ENCODE data around the gene KRT38.

The KRT38 gene

DNA sequence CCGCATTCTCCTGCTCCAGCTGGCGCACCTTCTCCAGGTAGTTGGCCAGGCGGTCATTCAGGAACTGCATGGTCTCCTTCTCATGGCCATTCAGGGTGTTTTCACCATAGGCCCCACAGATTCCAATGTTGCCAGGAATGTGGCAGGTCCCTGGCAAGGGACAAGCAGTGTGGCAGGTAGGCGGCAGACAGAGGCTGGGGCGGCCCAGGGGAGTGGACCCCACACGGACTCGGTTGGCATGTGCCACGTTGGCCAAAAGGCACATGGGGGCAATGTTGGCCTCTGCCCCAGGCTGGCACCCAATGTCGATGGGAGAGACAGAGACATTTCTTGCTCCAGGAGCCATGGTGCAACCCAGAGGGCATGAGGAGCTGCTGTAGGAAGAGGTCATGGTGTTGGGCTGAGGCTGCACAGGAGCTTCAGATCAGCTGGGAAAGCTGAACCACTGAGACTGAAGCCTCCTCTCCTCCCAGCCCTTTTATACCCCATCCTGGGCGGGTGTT is at the start of gene KRT38:
TSS of gene KRT38 (minus strand) at position 453 of the 503 bp plus-strand sequence. CDS start at position 391, 62 bp downstream.
- no peak for DNase-seq
- in situ Hi-C loops (cut with MboI; ENCODE audit: low pct_unique_long_range_greater_than_20kb, low sequenced_read_pairs): no loop called here

- in situ Hi-C loops (cut with MboI; ENCODE audit: low pct_unique_long_range_greater_than_20kb, low sequenced_read_pairs): no loop called here
Observed at GRCh38 chr17:41489531-41489930, 48.7 kb upstream of the KRT38 start, which contains the start of gene KRT36. KRT36 (minus strand) TSS chr17:41489910; CDS start chr17:41489864, 46 bp downstream.

DNA sequence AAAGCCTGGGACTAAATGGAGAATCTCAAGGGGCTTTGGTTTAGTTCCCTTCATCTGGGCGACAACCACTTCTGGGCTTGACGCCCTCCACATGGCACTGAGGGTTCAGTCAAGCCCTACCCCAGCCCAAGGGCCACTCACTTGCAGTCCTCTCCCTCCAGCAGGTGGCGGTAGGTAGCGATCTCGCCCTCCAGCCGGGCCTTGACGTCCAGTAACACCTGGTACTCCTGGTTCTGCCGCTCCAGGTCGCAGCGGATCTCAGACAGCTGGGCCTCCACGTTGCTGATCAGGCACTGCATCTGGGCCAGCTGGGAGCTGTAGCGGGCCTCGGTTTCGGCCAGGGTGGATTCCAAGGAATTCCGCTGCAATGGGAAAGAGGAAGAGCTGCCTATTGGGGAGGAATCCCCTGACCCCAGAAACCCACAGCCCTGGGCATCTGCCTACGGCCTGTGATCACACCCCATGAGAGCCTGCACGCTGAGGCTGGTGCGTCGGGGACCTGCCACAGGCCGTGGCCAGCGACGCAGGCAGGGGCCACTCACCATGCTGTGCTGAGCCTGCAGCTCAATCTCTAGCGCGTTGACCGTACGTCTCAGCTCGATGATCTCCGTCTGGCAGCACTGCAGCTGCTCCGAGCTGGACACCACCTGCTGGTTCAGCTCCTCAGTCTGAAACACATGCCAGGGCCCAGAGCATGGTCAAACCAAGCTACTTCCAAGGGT is 46.2 kb upstream of the KRT38 start:
- DNase-seq: peak; percentile 28
- in situ Hi-C loops (cut with MboI; ENCODE audit: low pct_unique_long_range_greater_than_20kb, low sequenced_read_pairs): no loop called here

More at GRCh38 chr17:41489531-41489930, 48.7 kb upstream of the KRT38 start, which contains the start of gene KRT36:
- no peak for DNase-seq

DNA sequence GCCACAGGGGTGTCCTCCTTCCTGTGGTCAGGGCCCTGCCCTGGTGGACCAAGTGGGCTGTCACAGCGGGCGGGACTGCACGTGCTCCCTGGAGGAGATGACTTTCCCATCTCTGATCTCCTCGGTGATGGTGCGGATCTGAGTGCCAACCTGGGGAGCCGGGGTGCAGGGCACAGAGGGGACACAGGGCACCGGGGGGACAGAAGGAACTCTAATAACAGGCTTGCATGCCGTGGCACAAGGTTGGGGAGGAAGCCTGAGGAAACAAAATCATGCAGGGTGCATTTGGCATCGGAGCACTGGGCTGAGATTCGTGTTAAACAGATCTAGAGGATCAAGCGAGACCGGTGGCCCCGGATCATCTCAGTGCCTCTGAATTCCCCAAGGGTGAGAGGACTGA is 45.5 kb upstream of the KRT38 start:
- no peak for DNase-seq
- in situ Hi-C loops (cut with MboI; ENCODE audit: low pct_unique_long_range_greater_than_20kb, low sequenced_read_pairs): no loop called here

DNA sequence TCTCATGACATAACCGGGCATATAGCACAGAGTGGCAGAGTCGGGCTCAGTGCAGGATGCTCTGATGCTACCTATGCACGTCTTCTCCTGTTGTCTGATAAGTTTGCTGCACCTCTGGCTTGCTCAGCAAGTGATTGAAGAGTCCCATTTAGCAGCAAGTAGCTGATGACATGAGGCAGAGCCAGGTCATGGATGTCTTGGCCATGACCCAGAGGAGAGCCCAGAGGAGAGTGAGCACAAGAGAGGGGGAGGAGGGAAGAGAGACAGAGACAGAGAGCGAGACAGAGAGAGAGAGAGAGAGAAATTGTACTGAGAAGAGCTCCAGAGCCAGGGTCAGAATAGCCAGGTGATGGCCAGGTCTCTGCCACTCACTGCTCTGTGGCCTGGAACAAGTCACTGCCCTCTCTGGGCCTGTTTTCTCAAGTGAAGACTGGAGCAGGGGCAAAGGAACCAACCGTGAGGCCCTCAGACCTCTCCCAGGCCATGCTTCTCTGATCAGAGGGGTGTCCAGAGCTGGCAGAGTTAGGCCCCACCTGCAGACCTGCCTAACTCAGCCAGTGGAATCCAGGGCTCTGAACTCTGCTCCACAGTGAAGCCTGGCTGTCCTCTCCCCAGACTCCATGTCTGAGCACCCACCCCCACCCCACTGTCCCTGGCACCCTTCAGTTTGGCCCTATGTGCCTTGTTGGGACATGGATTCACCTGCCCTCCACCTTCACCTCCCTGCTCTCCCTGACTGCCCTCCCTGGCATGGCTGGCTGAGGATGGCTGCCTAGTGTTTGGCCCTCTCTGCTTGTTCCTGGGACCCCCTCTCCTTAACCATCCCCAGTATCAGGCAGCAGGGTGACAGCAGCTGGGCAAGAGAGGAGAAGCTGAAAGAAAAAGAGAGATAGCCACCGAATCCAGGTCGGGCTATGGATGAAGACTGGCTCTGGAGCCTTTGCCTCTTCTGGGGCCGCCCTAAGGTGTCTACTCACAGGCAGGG is 44.4 kb upstream of the KRT38 start:
- in situ Hi-C loops (cut with MboI; ENCODE audit: low pct_unique_long_range_greater_than_20kb, low sequenced_read_pairs): no loop called here
- no peak for DNase-seq

DNA sequence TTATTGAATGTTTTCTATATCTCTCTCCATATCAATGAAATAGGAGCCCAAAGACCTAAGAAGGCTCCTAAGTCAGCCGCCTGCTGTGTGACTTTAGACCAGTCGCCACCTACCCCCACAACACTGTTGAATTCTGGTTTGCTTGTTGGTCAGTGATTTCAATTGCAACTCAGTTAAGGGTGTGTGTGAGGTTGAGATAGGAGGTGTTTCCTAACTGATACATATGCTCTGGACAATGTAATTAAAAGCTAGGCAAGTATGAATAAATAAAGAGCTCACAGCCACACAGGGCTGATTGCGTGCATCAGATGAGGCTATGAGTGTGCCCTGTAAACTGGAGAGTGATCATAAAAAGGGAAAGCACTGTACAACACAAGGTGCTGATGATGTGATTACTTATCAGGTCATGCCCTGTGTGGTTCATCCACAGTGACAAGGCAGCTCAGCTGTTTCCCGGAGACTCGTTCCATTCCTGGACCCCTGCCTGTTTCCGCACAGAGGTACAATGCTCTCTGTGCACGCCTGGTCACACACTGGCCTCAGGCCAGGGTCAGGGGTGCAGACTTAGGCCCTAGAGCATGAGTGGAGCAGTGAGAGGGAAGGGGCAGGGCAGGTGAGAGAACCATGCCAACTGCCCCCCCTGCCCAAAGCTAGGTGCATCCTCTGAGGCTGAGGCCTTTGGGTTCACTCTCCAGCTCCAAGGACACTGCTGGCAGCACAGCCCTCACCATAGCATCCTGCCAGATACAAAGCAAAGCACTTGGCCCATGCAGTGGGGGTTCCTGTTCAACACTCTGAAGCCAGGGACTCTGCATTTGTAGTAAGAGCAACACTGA is 43.4 kb upstream of the KRT38 start:
- in situ Hi-C loops (cut with MboI; ENCODE audit: low pct_unique_long_range_greater_than_20kb, low sequenced_read_pairs): no loop called here

DNA sequence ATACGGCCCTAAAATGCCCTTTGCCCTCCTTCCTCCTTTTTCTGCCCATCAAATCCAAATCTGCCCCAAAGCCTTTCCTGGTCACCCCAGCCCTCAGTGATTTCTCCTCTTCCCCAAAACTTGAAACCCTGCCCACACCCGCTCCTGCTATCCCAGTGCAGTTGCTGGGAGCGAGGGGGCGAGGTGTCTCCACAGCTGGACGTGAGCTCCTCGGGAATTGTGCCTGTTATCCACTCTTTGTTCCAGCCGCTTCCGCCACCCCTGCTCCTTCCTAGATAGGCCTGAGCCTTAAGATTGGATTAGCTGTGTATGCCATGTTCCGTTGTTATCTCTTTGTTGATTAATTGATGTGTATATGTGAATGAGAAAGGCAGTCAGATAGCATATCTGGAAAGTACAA is 42.7 kb upstream of the KRT38 start:
- in situ Hi-C loops (cut with MboI; ENCODE audit: low pct_unique_long_range_greater_than_20kb, low sequenced_read_pairs): no loop called here
- no peak for DNase-seq

More for the DNA sequence above, 43.4 kb upstream of the KRT38 start:
- no peak for DNase-seq

DNA sequence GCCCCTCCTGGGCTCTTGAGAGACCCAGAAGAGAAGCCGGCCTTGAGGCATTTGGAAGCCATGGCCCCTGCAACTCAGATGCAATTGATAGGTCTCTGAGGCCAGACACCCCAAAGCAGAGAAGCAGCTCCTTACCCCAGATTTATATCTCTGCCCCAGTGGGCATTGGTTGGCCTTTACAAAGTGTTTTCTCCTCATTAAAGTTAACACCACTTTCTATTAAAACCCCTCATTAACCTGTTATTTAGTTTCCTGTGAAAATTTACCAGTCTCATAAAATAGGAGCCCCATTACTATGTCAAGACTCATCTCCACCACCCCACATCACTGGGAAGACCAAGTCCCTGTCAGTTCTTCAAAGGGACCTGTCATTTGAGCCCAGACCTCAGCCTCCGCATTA is 40.3 kb upstream of the KRT38 start, which contains the start of gene KRT35:
TSS of gene KRT35 (minus strand) at position 116 of the 400 bp plus-strand sequence. CDS start at position 62, 54 bp downstream.
- no peak for DNase-seq
- in situ Hi-C loops (cut with MboI; ENCODE audit: low pct_unique_long_range_greater_than_20kb, low sequenced_read_pairs): no loop called here

DNA sequence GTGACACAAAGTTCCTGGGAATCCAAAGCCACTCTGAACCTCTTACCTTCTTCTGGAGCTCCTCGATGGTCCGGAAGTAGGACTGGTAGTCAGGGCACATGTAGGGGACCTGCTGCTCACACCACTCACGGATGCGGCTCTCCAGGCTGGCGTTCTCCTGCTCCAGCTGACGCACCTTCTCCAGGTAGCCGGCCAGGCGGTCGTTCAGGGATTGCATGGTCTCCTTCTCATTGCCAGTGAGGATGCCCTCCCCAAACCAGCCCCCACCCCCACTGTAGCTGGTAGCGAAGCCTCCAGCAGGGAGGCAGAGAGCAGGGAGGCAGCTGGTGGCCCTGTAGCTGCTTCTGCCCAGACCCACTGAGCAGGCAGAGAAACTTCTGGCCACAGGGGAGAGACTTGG is 39.8 kb upstream of the KRT38 start:
- in situ Hi-C loops (cut with MboI; ENCODE audit: low pct_unique_long_range_greater_than_20kb, low sequenced_read_pairs): no loop called here

GRCh38 chr17:41480136-41480535 is 39.4 kb upstream of the KRT38 start:
- in situ Hi-C loops (cut with MboI; ENCODE audit: low pct_unique_long_range_greater_than_20kb, low sequenced_read_pairs): no loop called here
- DNase-seq: no peak

More for the DNA sequence above, 39.8 kb upstream of the KRT38 start:
- DNase-seq: no peak

GRCh38 chr17:41478237-41478636 is 37.5 kb upstream of the KRT38 start:
- no peak for DNase-seq
- in situ Hi-C loops (cut with MboI; ENCODE audit: low pct_unique_long_range_greater_than_20kb, low sequenced_read_pairs): no loop called here

GRCh38 chr17:41476866-41477815 is 36.4 kb upstream of the KRT38 start:
- in situ Hi-C loops (cut with MboI; ENCODE audit: low pct_unique_long_range_greater_than_20kb, low sequenced_read_pairs): no loop called here
- no peak for DNase-seq

DNA sequence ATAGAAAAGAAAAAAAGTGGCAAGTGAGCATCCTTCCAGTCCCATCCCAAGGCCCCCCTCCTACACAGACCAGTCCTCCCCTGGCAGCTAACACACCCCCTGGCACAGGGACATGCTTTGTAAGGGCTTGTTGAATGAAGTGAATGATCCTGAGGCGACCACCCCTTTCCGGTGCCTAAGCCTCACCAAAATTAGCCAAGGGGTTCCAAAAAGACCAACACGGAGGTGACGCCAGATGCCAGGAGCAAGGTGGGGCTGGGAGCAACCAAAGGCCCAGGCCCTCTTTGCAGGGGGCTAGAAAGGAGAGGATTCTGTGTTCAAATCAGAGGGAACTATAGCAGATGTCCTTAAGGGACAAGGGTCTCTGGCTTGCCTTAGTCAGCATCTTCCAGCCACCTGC is 34.6 kb upstream of the KRT38 start:
- DNase-seq: no peak
- in situ Hi-C loops (cut with MboI; ENCODE audit: low pct_unique_long_range_greater_than_20kb, low sequenced_read_pairs): no loop called here

DNA sequence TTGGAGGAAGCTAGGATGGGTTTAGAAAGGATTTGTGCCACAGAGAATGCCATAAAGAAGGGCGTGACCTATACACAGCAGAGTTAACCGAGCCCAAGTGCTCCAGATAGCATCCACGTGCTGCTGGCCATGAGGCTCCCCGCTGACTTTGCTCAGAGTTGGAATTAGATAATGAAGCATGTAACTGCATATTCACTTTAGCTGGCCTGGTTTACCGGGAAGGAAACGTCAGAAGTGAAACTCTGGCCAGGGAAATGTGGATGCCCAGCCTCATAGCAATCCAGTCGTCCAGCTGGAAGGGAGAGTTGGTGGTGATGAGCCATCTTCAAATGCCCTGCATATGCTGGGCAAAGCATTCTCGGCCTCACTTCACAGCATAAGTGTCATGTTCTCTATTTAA is 34.1 kb upstream of the KRT38 start:
- no peak for DNase-seq
- in situ Hi-C loops (cut with MboI; ENCODE audit: low pct_unique_long_range_greater_than_20kb, low sequenced_read_pairs): no loop called here

GRCh38 chr17:41468346-41468745 is 27.6 kb upstream of the KRT38 start:
- no peak for DNase-seq
- in situ Hi-C loops (cut with MboI; ENCODE audit: low pct_unique_long_range_greater_than_20kb, low sequenced_read_pairs): no loop called here

GRCh38 chr17:41467561-41467960 is 26.8 kb upstream of the KRT38 start:
- in situ Hi-C loops (cut with MboI; ENCODE audit: low pct_unique_long_range_greater_than_20kb, low sequenced_read_pairs): no loop called here

DNA sequence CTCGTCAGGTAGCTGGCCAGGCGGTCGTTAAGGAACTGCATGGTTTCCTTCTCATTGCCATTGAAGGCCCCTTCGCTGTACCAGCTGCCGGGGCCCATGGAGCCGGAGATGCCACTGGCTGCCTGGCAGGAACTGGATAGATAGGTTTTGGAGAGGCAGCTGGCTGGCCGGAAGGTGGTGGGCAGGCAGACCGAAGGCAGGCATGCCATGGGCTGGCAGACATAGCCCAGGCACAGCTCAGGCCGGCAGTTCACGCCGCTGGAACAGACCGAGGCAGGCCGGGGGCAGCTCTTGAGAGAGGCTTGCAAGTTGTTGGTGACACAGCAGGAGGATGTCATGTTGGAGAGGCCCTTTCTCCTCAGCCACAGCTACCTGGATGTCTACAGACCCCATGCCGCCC is 26.2 kb upstream of the KRT38 start, which contains the start of gene KRT32:
TSS of gene KRT32 (minus strand) at position 399 of the 400 bp plus-strand sequence. CDS start at position 338, 61 bp downstream.
- no peak for DNase-seq
- in situ Hi-C loops (cut with MboI; ENCODE audit: low pct_unique_long_range_greater_than_20kb, low sequenced_read_pairs): no loop called here

More at GRCh38 chr17:41467561-41467960, 26.8 kb upstream of the KRT38 start:
- no peak for DNase-seq

GRCh38 chr17:41464682-41465081 is 23.9 kb upstream of the KRT38 start:
- DNase-seq: no peak
- in situ Hi-C loops (cut with MboI; ENCODE audit: low pct_unique_long_range_greater_than_20kb, low sequenced_read_pairs): no loop called here

All from KBM-7 (cell line).